Nucleus accumbens (tissue), 56 donors: Measurements from ENCODE around the gene CSF2.
A peak's percentile ranks its signal among the peaks of the same experiment; 100 is the strongest.

ENCODE experiments used
- DNase-seq, 56 donors: peaks; one replicate each; lab custom pipeline; 2025; lab: John Stamatoyannopoulos, UW

Gene CSF2

GRCh38 chr5:132083071-132083678 is 9.6 kb downstream of the CSF2 start:
- no peak for DNase-seq

GRCh38 chr5:132085686-132086085 is 12.1 kb downstream of the CSF2 start:
- DNase-seq = no peak

DNA sequence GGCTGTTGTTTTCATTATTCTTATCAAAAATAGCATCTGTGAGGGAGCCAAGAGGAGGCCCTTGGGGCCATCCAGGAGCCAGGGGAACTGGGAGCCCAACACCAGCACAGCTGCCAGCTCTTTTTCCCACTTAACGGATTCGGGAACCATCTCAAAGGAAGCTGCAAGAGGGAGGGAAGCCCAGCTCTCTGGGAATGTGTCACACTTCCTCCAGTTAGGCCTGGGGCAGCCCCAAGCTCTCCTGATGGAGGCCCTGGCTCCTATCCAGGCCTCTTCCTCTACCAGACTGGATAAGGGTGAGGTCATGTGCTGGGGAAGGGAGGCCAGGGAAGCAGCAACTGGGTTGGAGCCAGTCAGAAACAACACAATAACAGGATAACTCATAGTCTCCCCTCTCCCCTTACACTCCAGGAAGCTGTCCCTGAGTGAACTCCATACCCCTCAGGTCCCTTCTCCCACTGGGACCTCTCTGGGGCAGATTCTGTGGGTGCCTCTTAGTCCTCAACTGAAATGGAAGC is 12.7 kb downstream of the CSF2 start:
- peak in 1 of 56 donors; percentile 13 for DNase-seq

DNA sequence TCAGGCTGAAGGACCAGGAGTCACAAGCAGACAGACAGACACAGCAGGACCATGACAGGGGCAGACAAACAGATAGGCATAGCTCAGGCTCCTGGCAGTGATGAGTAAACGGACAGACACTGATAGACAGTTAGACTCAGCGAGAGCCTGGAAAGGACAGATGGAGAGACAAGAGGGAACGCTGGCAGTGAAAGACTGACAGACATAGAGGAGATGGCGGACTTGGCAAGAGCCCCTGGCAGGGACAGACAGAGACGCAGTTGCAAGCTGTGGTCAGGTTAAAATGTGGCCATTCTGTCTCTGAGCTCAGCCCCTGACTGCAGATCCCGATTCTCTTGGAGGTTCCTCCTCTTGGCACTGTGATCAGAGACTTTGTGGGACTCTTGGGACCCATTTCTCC is 13.6 kb downstream of the CSF2 start:
- DNase-seq = no peak

DNA sequence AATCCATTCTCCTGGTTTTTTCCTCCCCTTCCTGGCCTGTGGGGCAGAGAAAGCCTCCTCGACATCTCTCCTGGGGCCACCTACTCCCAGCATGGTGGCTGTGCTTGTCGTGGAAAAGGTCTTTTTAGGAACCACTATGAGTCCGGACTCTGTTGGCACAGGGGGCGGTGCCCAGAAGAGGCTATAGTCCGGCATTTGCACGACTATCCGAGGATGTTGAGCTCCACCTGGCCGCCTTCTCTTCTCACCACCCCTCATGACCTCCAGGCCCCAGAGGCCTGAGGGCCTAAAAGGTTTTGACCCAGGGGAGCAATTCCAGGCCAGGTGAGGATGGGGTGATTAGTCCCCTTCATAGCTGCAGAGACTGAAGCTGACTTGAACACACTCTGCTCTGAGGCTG is 14.1 kb downstream of the CSF2 start:
- DNase-seq = no peak

GRCh38 chr5:132089363-132089762 is 15.8 kb downstream of the CSF2 start:
- no peak for DNase-seq

- DNase-seq = no peak
These were observed 16.5 kb downstream of the CSF2 start for GRCh38 chr5:132090107-132090506.

DNA sequence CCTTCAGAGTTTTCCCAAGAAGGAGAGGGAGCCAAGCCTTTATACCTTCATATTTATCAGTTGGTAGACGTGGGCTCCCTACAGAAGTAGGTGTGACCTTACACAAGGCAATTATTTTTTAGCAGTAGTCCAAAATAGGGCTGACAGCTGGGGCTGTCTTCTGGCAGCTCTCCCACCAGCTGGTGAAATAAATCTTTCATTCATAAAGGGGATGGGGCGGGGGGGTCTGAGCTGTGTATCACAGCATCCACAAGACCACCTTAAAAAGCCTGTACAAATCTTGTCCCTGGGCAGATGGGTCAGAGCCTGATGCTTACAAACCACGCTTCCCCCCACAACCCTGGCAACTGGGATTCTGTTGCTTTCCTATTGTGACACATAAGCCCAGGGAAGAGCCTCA is 19.7 kb downstream of the CSF2 start:
- no peak for DNase-seq

DNA sequence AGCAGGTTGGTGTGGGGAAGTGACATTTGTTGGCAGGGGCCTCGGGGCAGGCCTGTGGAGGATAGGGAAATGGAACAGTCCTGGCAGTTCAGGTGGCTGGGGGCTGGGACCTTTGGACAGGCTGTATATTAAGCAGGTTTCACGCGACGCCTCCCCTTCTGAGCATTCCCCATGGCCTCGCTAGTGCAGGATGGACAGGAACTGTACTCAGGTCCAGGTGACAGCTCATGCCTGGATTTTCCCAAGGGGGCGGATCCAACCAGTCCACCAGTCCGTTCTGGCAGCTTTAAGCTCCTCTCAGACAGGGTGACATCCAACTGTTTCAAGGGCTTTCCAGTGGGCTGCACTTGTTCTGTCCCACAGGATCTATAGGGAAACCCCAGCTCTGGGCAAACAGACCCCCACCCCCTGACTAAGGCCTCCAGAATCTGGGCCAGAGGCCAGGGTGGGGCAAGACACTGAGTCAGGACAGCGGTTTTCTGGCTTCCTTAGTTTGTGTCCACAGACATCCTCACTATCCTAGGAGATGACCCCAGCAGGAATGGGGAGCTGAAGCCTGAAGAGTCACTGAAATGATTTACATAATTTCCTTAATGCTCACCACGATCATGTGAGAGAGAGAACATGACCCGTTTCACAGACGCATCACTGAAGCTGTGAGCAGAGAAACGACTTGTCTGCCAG is 20.9 kb downstream of the CSF2 start:
- no peak for DNase-seq

GRCh38 chr5:132095077-132095410 is 21.5 kb downstream of the CSF2 start:
- DNase-seq = no peak

GRCh38 chr5:132095424-132095972 is 21.9 kb downstream of the CSF2 start:
- DNase-seq = no peak

- DNase-seq = no peak
These were observed 23.3 kb downstream of the CSF2 start for GRCh38 chr5:132096904-132097303.

GRCh38 chr5:132098151-132098594 is 24.6 kb downstream of the CSF2 start:
- no peak for DNase-seq

- DNase-seq = no peak
These were observed 25.0 kb downstream of the CSF2 start for GRCh38 chr5:132098621-132099020.

DNA sequence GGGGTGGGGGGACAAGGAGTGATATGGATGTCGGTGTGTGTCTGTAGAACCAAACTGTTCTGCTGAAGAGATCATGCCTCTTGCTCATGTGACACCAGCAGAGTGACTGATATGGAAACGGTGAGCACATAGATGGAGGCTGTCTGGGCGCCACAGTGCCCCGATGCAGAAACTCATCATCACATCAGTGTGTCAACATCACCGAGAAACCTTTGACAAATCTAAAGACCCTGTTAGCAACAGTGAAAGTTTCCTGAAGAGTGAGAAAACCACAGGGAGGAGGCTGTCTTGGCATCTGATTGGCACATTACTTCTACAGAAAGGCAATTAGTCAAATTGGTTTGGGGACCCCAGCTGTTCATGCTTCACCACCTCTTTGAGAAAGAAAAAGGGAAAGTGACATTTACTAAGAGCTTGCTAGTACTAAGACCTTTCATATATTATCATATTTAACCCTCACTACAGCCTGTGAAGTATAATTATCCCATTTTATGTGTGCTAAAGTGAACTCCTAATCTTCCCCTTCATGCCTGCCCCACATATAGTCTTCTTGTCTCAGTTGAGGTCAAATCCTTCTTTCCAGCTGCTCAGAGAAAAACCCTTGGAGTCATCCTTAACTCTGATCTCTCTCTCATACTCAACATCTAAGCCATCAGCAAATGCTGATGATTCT is 25.6 kb downstream of the CSF2 start:
- no peak for DNase-seq

DNA sequence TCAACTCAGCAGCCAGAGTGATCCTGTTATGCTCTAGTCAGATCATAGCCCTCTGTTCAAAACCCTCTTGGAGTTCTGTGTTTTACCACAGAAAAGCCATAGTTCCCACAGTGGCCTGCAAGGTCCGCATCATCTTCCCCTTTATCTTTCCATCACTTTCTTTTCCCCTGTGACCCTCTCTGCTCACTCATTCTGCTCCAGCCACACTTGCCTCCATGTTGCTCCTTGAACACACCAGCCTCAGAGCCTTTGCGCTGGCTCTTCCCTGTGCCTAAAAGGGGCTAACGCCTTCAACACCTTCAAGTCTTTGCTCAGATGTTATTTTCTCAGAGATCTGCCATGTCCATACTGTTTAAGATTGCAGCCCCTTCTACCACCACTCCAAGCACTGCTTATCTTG is 26.3 kb downstream of the CSF2 start:
- DNase-seq = no peak

DNA sequence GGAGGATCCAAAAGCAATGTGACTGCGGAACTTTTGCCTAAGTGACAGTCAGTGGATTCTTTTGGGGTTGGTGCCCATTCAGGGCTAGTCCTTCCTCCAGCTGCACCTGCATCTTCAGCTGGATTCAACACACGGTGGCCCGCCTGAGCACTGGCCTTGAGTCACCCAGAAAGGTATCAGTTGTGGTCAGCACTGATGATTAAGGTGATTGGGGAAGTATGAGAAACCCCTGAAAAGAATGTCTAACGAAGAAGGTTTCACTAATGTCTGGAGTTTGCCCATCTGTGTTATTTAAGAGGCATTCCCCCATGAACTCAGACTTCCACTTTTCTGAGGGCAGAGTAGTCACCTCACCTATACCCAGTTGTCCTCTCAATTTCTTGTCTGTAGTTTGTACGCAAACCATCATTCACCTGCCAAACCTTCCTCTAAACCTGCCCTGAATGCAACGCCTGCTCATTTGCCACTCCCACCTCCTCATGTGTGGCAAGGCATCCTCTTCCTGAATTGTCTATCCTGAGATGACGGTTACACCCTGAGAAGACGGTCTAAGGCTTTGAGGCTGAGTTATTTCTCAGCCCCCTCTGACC is 27.2 kb downstream of the CSF2 start:
- DNase-seq = no peak

DNA sequence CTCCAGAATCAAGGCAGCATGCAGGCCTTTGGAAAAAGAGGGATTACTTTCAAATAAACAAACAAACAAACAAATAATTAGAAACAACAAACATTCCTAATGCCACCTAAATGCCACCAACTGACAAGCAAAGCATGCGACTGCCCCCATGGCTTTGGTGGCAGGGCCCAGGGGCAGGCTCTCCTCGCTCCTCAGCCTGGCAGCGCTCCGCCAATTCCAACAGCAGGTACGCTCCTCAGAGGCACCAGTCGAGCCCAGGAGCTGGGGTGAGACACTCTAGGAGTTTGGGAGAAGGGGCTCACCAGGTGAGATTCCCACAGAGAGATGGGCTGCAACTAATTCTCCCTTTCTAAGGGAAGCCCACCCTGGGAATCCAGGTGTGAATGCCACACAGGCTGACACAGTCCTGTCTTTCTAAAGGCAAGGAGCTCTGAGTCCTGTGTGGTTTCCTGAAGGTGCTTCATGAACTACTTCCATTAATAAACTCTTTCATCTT is 27.8 kb downstream of the CSF2 start:
- DNase-seq = no peak

DNA sequence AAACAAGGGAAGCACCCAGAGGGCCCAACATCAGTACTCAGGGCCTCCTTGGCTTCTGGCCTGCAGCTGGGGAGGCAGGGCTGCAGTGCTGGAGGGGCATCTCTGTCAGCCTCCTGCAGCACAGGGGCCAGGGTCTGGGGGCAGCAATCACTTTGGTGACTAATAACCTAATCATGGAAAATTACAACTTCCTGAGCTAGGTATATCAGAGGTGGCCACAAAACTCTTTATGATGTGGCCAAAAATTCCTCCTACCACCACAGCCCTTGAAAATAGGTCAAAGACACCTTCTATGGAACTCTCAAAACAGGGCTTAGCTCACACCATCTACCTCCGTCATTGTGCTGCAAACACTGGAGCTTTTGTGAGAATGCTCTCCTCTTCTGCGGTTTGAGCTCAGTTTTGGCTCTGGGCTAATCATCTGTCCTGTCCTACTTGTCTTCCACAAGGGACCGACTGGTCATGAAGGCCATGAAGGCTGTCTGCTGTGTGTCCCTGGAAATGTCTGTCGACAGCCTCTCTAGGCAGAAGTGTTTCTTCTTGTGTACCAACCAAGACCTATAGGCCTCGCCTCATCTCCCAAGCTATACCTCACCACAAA is 28.6 kb downstream of the CSF2 start:
- no peak for DNase-seq

DNA sequence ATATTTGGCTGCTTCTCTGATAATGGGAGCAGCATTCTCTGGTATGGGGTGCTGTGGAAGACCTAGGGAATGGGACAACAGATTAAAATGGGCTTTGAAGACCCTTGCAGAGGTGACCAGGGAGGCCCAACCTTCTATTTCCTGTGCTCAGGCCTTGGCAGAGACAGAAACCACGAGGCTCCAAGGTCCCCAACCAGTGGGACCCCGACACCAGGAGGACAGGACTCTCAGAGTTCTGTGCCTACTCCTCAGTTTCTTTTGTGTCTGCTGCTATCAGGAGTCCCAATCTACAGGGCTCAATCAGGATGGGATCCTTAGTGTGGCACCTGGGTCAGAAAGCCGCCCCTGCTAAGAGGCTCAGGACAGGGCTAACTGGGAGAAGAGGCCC is 29.3 kb downstream of the CSF2 start:
- DNase-seq = no peak
